SK-N-SH (cell line): ENCODE data around the gene PAOX. TPM values are rescaled to one million over a fixed set of nuclear protein-coding genes. Genes with fewer than 3 reads are reported as not detected.

Experiments
- CTCF ChIA-PET: fragments of 300-600, 350-600 bp; formaldehyde crosslinking; extraction: SDS; loops from one replicate; lab custom pipeline; 2021; lab: Yijun Ruan, JAX
- POLR2A ChIA-PET: fragments of 350-600 bp; sonication (Branson Sonifier 250); formaldehyde crosslinking; extraction: SDS; loops from one replicate; lab custom pipeline; 2020; ENCODE audit warnings: antibody characterized with exemption, inconsistent platforms; lab: Yijun Ruan, JAX
- DNase-seq: peaks from one replicate; pipeline ENCODE4 v3.0.0; 2012
- H2AFZ ChIP-seq: fragments of 200-600 bp; sonication (generic); 2 replicates; pipeline ENCODE4 v1.8.1; 2016; ENCODE audit warnings: antibody characterized with exemption, mild to moderate bottlenecking, low read depth
- H3F3A ChIP-seq: fragments of 200-600 bp; sonication (generic); replicated peaks from 2 replicates; pipeline ENCODE3; 2016; ENCODE audit warnings: antibody characterized with exemption, mild to moderate bottlenecking; ENCODE audit not compliant: insufficient read depth
- H3K27ac ChIP-seq, 2 experiments: fragments of 200-500 bp in 1 of 2; fragments of 200-600 bp in 1 of 2; sonication (Bioruptor generic) in 1 of 2; sonication (generic), shearing (Covaris generic) in 1 of 2; 2 replicates each; pipeline versions ENCODE4 v1.5.1 to v1.6.1; 2014 to 2016; ENCODE audit warnings: low read depth in 2 of 2, inconsistent platforms in 1 of 2, low read length in 1 of 2, mild to moderate bottlenecking in 1 of 2, mixed read lengths in 1 of 2
- H3K27me3 ChIP-seq: fragments of 200-600 bp; sonication (generic), shearing (Covaris generic); 2 replicates; pipeline ENCODE4 v1.6.1; 2016; ENCODE audit warnings: mixed run types; ENCODE audit not compliant: insufficient read depth
- H3K36me3 ChIP-seq, 2 experiments: fragments of 200-500 bp in 1 of 2; fragments of 200-600 bp in 1 of 2; sonication (Bioruptor generic) in 1 of 2; sonication (generic) in 1 of 2; replicated peaks in 1 of 2; 2 replicates each; pipeline versions ENCODE3 to v1.5.1; 2014 to 2016; ENCODE audit warnings: low read length in 1 of 2, mild to moderate bottlenecking in 1 of 2; ENCODE audit not compliant: insufficient read depth in 2 of 2, control insufficient read depth in 1 of 2
- H3K4me1 ChIP-seq, 2 experiments: fragments of 200-500 bp in 1 of 2; fragments of 200-600 bp in 1 of 2; sonication (Bioruptor generic) in 1 of 2; sonication (generic), shearing (Covaris generic) in 1 of 2; 2 replicates each; pipeline versions ENCODE4 v1.5.1 to v1.6.1; 2014 to 2016; ENCODE audit warnings: low read depth in 1 of 2, low read length in 1 of 2, mixed run types in 1 of 2; ENCODE audit not compliant: insufficient read depth in 2 of 2, control insufficient read depth in 1 of 2
- H3K4me2 ChIP-seq: fragments of 200-600 bp; sonication (generic), shearing (Covaris generic); 2 replicates; pipeline ENCODE4 v1.6.1; 2017; ENCODE audit warnings: mixed run types
- H3K4me3 ChIP-seq, 2 experiments: fragments of 200-500 bp in 1 of 2; fragments of 200-600 bp in 1 of 2; sonication (Bioruptor generic) in 1 of 2; sonication (generic), shearing (Covaris generic) in 1 of 2; 2 replicates each; pipeline versions ENCODE4 v1.5.1 to v1.8.1; 2014 to 2016; ENCODE audit warnings: low read depth in 2 of 2, inconsistent platforms in 1 of 2, low read length in 1 of 2, mild to moderate bottlenecking in 1 of 2, mixed read lengths in 1 of 2, moderate library complexity in 1 of 2
- H3K79me2 ChIP-seq: fragments of 200-600 bp; sonication (generic); 2 replicates; pipeline ENCODE4 v1.8.1; 2017; ENCODE audit warnings: mild to moderate bottlenecking; ENCODE audit not compliant: insufficient read depth
- H3K9ac ChIP-seq: fragments of 200-600 bp; sonication (generic); 2 replicates; pipeline ENCODE4 v1.6.1; 2017; ENCODE audit warnings: mixed run types
- H3K9me2 ChIP-seq: fragments of 200-600 bp; sonication (generic); 2 replicates; pipeline ENCODE4 v1.6.1; 2017; ENCODE audit warnings: mixed run types
- H3K9me3 ChIP-seq: fragments of 200-600 bp; sonication (generic); 2 replicates; pipeline ENCODE4 v1.6.1; 2017; ENCODE audit warnings: mixed run types, mild to moderate bottlenecking, moderate library complexity
- H4K20me1 ChIP-seq: fragments of 200-600 bp; sonication (generic); 2 replicates; pipeline ENCODE4 v1.6.1; 2017; ENCODE audit warnings: mild to moderate bottlenecking, mixed run types; ENCODE audit not compliant: insufficient read depth
- EZH2phosphoT487 ChIP-seq: fragments of 200-600 bp; sonication (generic); IDR thresholded peaks from 2 replicates; pipeline ENCODE4 v1.6.1; 2017; ENCODE audit warnings: low read depth, mixed run types, mild to moderate bottlenecking, antibody characterized with exemption, moderate library complexity, borderline replicate concordance
- FOXJ3 ChIP-seq: sonication (generic); formaldehyde crosslinking; IDR thresholded peaks from 2 replicates; pipeline ENCODE4 v1.5.1; 2020; ENCODE audit warnings: mild to moderate bottlenecking, missing genetic modification reagents
- JUND ChIP-seq: IDR thresholded peaks from 2 replicates; pipeline ENCODE4 v1.4.0; 2012
- MEF2A ChIP-seq: IDR thresholded peaks from 2 replicates; pipeline ENCODE4 v1.4.0; 2012; ENCODE audit warnings: low read depth, borderline replicate concordance
- MXI1 ChIP-seq: IDR thresholded peaks from 2 replicates; pipeline ENCODE4 v1.6.1; 2012; ENCODE audit warnings: mild to moderate bottlenecking, low read depth, low read length, improper control_type of control experiment
- NFIC ChIP-seq: IDR thresholded peaks from 2 replicates; pipeline ENCODE4 v1.4.0; 2012; ENCODE audit warnings: borderline replicate concordance
- POLR2AphosphoS5 ChIP-seq: IDR thresholded peaks from 2 replicates; pipeline ENCODE4 v1.6.1; 2012; ENCODE audit warnings: low read depth, low read length
- RAD21 ChIP-seq: IDR thresholded peaks from 2 replicates; pipeline ENCODE4 v1.6.1; 2012; ENCODE audit warnings: mild to moderate bottlenecking, low read length
- RFX5 ChIP-seq: IDR thresholded peaks from 2 replicates; pipeline ENCODE4 v1.6.1; 2012; ENCODE audit warnings: mild to moderate bottlenecking, improper control_type of control experiment, low read length
- SMC3 ChIP-seq: IDR thresholded peaks from 2 replicates; pipeline ENCODE4 v1.6.1; 2012; ENCODE audit warnings: low read depth, low read length, improper control_type of control experiment
- TAF1 ChIP-seq: IDR thresholded peaks from 2 replicates; pipeline ENCODE4 v1.6.1; 2012; ENCODE audit warnings: low read depth, mild to moderate bottlenecking, low read length, moderate library complexity, borderline replicate concordance
- TEAD4 ChIP-seq: IDR thresholded peaks from 2 replicates; pipeline ENCODE4 v1.4.0; 2012; ENCODE audit warnings: mild to moderate bottlenecking, borderline replicate concordance; ENCODE audit not compliant: insufficient read depth
- WGBS: methylation state at CpG from one replicate; pipeline ENCODE4 v1.1.6; 2017; ENCODE audit warnings: low lambda C conversion rate; 5-methylcytosine and 5-hydroxymethylcytosine counted together
- polyA plus RNA-seq, 3 experiments: library from polyadenylated mRNA; depleted of rRNA; stranded (reverse); fragments of >200 nt; gene quantifications; 2 replicates each; pipeline ENCODE4 v1.2.3, GENCODE V29; 2012
- TF ChIP-seq, protein P1 (sequence below): fragments of 200-600 bp; sonication (generic); IDR thresholded peaks from 2 replicates; pipeline ENCODE4 v1.6.1; 2017; ENCODE audit warnings: antibody characterized with exemption, mild to moderate bottlenecking, moderate library complexity

The PAOX gene
- polyA plus RNA-seq (2012; rRNA removed) = 6.2 and 6.6 TPM in 2 replicates
- polyA plus RNA-seq (2012; cell fraction: cytosol; rRNA removed) = 3.1 and 5.0 TPM in 2 replicates
- polyA plus RNA-seq (2012; cell fraction: nucleus; rRNA removed) = 12.6 and 16.0 TPM in 2 replicates

DNA sequence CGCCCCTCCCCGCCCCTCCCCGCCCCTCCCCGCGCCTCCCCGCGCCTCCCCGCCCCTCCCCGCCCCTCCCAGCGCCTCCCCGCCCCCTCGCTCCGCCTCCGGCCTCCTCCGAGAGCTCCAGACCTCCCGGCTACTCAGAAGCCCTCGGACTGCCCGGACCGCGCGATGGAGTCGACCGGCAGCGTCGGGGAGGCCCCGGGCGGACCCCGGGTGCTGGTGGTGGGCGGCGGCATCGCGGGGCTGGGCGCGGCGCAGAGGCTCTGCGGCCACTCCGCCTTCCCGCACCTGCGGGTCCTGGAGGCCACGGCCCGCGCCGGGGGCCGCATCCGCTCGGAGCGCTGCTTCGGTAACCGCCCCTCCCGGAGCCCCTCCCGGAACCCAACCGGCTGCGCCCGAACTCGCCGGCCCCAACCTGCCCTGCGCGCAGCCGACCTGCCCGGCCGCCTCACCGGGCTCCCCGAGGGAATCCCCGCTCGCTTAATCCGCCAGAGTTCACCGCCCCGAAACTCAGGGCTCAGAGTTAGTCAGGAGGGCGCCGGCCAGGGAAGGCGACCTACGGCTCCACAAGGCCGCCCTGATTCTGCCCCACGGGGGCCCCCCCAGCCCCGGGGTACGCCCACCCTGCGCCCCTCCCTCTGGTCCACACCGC is at the start of gene PAOX:
Gene PAOX, plus strand, starts transcription at position 111 of the 649 bp plus-strand sequence. Its CDS starts 55 bp downstream, at position 166.
- no peaks in the 10 kb centered on the region for H3K27me3 ChIP-seq
- no peaks in the 10 kb centered on the region for H4K20me1 ChIP-seq
- H3K4me2 ChIP-seq = peak within 1 kb of the TSS; percentile 97
- peak within 1 kb of the TSS; percentile 92 for H2AFZ ChIP-seq
- H3K9me3 ChIP-seq = no peaks in the 10 kb centered on the region
- peak within 1 kb of the TSS in 1 of 2 experiments; percentile 67; a peak in 1 of 4 replicates for H3K27ac ChIP-seq
- no peaks in the 10 kb centered on the region for H3K36me3 ChIP-seq
- peak within 1 kb of the TSS; percentile 64 for H3K9ac ChIP-seq
- H3F3A ChIP-seq = no peaks in the 10 kb centered on the region
- 20% methylated on average over 36 of the region's 78 CpGs for WGBS
- TF ChIP-seq MXI1 (no peak), RAD21 (no peak), MEF2A (no peak), FOXJ3 (no peak), TAF1 (peak; percentile 52), POLR2AphosphoS5 (0 out of 2 replicates have a peak, but pooled peaks have one; percentile 37), RFX5 (no peak), TEAD4 (no peak), NFIC (no peak)
- DNase-seq = peak; percentile 93
- peaks cover 0 to 15% of the 10 kb centered on the region in 2 experiments; a peak in 1 of 4 replicates for H3K4me1 ChIP-seq
- H3K9me2 ChIP-seq = no peaks in the 10 kb centered on the region
- no peaks in the 10 kb centered on the region for H3K79me2 ChIP-seq
- CTCF ChIA-PET = interaction anchor here (1.1 to 2.3 kb wide), 3 partner anchors 18 to 50 kb away, joined by 4 to 13 read pairs (median 7); no protein-coding TSS in a partner anchor
- H3K4me3 ChIP-seq = peak within 1 kb of the TSS; percentile 74 to 76
- POLR2A ChIA-PET = interaction anchor here (0.6 to 1.1 kb wide), 2 partner anchors 13 to 31 kb away, joined by 3 read pairs; no protein-coding TSS in a partner anchor

DNA sequence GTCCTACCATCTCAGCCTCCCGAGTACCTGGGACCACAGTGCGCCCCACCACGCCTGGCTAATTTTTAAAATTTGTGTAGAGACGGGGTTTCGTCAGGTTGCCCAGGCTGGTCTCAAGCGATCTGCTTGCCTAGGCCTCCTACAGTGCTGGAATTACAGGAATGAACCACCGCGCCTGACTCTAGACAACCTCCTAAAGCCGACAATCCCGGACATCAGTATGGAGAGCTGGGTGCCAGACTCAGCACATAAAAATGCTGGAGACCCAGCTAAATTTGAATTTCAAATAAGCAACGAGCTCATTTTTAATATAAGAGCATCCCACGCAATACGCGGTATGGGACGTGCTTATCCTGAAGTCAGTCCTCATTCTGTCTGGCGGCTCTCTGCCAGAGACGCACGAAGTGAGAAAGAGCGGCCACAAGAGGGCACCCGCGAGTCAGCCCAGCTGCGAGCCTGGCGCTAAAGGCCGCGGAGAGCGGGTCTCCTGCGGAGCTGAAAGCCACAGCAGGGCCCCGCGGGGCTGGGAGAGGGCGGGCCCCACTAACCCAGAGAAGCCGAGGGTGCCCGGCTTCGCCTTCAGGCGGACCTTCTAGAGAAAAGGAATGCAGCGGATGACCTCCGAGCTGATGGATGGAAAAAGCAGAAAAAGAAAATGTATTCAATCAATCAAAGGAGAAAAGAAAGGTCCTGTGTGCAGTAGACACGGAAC is 49.4 kb upstream of the PAOX start:
- WGBS = 16% methylated on average over 34 of the region's 37 CpGs
- no peak overlapping the region for H3K9ac ChIP-seq
- TF ChIP-seq, protein P1, sequence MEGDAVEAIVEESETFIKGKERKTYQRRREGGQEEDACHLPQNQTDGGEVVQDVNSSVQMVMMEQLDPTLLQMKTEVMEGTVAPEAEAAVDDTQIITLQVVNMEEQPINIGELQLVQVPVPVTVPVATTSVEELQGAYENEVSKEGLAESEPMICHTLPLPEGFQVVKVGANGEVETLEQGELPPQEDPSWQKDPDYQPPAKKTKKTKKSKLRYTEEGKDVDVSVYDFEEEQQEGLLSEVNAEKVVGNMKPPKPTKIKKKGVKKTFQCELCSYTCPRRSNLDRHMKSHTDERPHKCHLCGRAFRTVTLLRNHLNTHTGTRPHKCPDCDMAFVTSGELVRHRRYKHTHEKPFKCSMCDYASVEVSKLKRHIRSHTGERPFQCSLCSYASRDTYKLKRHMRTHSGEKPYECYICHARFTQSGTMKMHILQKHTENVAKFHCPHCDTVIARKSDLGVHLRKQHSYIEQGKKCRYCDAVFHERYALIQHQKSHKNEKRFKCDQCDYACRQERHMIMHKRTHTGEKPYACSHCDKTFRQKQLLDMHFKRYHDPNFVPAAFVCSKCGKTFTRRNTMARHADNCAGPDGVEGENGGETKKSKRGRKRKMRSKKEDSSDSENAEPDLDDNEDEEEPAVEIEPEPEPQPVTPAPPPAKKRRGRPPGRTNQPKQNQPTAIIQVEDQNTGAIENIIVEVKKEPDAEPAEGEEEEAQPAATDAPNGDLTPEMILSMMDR = peak; percentile 92
- peak; percentile 87 for TF ChIP-seq RAD21
- TF ChIP-seq EZH2phosphoT487 = no peak
- TF ChIP-seq SMC3 = peak; percentile 80
- no peak for TF ChIP-seq JUND
- TF ChIP-seq, all 33 proteins: peak for 3
- ChIA-PET CTCF (interaction anchor here (0.6 to 4.7 kb wide), 42 partner anchors 10 to 290 kb away, joined by 3 to 73 read pairs (median 4); partner anchors contain the start of genes ECHS1, FUOM, MTG1 and PRAP1), POLR2A (interaction anchor here (0.6 kb wide), 1 partner anchor 290 kb away, joined by 3 read pairs; no protein-coding TSS in a partner anchor)
- Histone ChIP-seq H3K27ac (no peak overlapping the region), H3K9me3 (no peaks in the 10 kb centered on the region), H4K20me1 (no peaks in the 10 kb centered on the region), H3K27me3 (peaks cover 27% of the 10 kb centered on the region), H3K4me3 (peak overlapping the region; percentile 2 to 37; a peak in 2 of 4 replicates), H3K4me2 (peak overlapping the region; percentile 67), H3K36me3 (no peaks in the 10 kb centered on the region), H2AFZ (peak overlapping the region; percentile 48; the same call in 1 of the 2 replicates), H3K4me1 (peaks cover 7 to 28% of the 10 kb centered on the region in 2 experiments; a peak in 2 of 4 replicates), H3K79me2 (no peaks in the 10 kb centered on the region), H3K9me2 (no peaks in the 10 kb centered on the region), H3F3A (peaks cover 7% of the 10 kb centered on the region)
- DNase-seq = peak; percentile 90
